HG03135 (cell line): Measurements from ENCODE around the gene FAM228B.
A peak's percentile ranks its signal among the peaks of the same experiment; 100 is the strongest.
"Not testable (repeated sequence)": the region's sequence is repeated elsewhere in the genome, so short reads cannot be mapped to it uniquely, and the experiment has no call there.

Source experiments
- ATAC-seq: cut with Tn5 transposase; IDR thresholded peaks from one replicate; pipeline ENCODE4 v1.9.1; 2021; ENCODE audit warnings: mild to moderate bottlenecking, moderate library complexity; ENCODE audit not compliant: unreplicated experiment

The FAM228B gene

DNA sequence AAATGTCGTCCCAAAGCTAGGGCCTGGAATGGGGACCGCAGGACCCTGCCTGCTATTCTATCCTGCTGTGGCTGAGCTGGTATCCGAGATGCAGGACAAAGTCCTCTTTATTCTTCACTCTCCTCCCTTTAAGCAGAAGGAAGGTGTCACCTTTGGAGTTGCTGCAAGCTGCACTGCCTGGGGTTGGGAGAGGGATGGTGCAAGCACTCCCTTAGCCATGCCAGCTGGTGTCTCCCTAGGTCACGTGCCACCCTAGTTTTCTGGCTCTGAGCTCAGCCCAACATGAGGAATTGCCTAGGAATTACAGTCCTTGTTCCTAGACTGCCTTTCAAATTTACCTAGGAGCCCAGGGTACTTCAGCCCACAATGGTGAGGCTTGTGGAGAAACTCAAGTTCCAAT, 30.2 kb downstream of the FAM228B start:
- no peak for ATAC-seq

DNA sequence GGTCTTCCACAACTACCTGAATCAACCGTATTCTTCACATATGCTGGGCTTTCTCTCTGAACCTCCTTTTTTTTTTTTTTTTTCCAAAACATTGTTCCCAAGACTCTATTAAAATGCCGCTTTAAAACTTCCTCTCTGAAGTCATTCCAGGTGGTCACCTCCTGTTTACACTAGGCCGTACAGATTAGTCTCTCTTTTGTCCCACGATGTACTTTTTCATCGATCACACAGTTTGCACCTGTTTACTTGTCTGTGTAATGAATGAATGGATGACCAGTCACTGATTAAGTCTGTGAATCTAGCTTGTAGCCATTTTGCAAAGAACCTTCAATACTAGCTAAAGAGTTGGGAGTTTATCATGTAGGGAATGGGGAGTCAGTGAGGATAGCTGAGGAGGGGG, 34.9 kb downstream of the FAM228B start:
- ATAC-seq, result no peak

DNA sequence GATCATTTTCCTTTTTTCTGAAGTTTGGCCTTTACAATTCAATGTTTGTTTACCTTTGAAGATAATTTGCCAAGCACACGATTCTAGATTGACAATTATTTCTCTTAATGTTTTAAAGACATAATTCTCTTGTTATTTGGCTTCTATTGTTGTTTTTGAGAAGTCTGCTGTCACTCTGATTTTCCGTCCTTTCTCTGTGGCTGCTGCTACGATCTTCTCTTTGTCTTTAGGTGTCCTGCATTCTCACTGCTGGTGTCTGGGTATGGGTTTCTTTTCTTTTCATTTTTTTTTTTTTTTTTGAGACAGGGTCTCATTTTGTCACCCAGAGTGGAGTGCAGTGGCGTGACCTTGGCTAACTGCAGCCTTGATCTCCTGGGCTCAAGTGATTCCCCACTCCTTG, 36.4 kb downstream of the FAM228B start:
- no peak for ATAC-seq

DNA sequence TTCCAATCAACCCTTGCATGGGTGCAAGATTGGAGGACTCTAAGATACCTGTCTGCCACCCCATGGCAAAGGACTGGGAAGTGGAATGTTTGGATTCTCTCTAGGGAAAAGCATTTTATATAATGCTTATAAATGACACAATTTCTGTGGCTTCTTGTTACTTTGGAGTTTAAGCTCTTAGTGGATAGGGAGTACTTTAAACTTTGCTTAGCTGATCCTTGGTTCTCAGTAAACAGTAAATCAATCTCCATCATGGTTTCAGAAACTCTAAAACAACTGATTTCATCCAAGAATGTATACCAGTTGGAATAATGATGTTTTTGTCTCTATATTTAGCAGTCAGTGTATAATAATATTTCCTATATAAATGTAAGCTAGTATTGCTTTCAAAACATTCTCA, 37.5 kb downstream of the FAM228B start:
- ATAC-seq, result no peak

DNA sequence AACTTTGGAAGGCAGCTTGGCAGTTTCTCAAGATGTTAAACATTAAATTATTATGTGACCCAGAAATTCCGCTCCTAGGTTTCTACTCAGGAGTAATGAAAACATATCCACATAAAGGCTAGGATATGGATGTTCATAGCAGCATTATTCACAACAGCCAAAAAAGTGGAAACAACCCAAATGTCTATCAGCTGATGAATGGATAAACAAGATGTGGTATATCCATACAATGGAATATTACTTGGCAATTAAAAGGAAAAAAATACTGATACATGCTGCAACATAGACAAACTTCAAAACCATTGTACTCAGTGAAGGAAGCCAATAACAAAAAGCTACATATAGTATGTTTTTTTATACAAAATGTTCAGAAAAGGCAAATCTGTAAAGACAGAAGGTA, 39.2 kb downstream of the FAM228B start:
- ATAC-seq, result no peak

DNA sequence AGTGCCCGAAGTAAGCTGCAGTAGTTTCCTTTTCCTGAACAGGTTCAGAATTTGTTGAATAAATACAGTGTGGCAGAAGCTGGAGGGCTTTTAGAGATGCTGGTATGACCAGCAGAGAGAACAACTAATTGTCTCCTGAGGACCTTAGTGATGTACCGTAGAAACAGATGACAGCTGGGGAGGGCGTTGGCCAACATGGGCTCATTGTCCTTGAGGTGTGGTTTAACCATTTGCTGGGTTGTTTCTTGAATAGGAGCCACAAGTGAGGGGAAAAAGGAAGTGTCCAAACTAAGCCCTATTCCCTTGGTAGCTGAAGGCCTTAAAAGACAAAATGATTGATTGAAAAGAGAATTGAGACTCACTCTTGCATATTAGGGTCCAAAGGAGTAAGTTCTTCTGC, 39.9 kb downstream of the FAM228B start:
- ATAC-seq, result no peak

DNA sequence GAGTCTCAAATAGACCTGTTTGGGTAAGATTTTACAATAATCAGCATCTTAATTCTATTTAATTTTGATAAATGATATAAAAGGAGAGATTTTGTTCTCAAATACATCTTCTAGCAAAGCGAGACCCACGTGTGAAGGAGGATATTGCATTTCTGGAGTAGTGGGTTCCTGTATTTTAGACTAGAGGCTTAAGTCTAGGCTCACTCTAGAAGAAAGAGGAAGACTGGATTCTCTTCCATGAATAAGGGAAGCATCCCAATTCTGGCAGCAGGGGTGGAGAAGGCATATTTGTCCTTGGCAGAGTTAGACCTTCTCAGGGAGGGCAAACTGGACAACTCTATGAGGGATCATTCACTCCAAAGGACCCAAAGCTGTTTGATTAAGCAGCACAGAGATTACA, 40.3 kb downstream of the FAM228B start:
- no peak for ATAC-seq

DNA sequence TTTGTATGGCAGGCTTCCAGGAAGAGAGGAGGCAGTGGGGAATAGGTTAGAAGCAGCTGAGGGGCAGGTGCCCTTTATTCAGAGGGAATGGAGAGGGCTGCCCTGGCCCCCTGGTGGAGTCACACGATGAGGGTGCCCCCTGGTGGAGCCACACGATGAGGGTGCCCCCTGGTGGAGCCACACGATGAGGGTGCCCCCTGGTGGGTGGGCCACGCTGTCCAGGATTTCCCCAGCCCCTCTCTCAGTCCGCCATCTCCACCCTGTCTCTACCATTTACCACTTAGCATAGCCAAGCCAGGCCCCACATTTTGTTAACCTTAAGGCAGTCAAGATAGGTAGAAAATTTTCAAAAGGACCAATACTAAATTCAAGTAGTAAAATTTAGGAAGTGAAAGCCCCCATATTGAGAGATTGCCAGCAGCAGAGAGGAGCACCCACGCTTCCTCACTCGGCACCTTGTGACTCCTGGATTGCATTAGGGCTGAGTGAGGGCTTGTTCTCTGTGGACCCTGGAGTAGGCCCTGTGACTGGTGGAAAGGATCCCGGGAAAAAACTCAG, 41.2 kb downstream of the FAM228B start:
- peak; percentile 75 for ATAC-seq

DNA sequence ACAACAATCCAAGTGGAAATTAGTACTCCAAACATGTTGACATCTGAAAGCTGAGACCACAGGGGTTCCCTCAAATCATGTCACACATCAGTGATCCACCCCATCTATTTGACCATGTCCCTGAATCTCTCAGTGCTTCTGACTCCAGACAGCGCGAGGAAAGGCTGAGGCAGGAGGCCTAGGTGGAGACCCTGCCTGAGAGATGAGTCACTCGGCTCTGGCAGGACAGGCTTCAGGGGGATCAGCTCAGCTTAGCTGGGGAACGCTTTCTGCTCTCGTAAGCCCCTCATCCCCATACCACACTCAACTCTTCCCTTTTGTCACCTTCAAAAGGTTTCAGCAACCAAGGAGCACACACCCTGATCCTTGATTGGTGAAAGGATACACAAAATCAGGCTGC, 45.8 kb downstream of the FAM228B start:
- ATAC-seq, result no peak

DNA sequence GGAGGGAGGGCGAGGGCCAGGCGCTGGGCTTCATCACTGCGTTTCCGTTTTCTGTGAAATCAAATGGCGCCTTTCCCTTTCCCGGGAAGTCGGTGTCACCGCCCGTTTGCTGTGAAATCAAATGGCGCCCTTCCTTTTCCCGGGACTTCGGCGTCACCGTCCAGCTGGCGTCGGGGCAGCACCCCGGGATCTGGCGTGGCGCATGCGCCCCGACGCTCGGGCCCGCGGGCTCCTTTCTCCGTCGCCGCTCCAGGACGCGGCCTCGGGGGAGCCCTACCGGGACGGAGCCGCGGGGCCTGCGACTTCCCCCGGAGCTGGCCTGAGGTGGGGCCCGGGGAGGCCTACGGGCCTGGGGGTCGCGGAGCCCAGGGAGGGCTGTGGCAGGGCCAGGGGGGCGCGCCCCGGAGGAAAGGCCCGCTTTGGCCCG, 51.6 kb downstream of the FAM228B start, which contains the start of gene FAM228A:
TSS of gene FAM228A (plus strand) at position 203 of the 427 bp plus-strand sequence. CDS start 428 bp downstream, outside the sequence.
- ATAC-seq, result no peak

DNA sequence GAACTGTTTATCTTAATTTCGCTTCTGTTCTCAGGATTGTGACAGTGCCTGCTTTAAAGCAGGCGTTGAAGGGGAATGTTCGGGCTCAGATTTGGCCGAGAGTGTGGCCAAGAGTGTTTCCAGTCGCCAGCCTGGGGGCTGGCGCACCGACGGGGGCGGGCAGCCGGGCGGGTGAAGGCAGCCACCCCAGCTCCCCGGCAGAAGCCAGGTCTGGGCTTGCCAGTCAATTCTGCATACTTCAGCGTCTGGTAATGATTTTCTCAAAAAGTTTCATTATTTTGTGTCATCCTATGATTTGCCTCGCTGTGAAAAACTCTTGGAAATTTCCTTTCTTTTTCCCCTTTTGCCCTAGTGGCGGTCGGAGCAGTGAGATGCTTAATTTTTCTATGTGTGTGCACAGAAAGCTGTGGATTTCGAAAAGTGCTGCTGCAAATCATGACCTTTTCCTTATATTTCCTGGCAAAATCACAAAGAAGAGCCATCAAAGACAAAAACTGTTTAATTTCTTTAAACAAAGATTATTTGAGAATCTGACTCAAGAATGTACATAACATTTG, 52.4 kb downstream of the FAM228B start:
- no peak for ATAC-seq

DNA sequence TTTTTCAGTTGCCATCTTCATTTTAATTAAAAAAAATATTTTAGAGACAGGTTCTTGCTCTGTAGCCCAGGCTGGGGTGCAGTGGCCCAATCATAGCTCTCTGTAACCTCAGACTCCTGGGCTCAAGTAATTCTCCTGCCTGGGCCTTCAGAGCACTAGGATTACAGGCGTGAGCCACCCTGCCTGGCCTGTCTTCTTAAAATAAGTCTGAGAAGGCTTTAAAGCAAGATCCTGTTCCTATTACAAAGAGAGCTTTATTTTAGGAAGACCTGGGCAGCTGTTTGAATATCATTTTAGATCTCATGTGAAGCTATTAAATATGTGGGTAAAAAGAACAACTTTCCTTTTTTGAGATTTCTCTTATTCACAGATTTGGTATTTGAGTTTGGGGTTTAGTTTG, 53.1 kb downstream of the FAM228B start:
- no peak for ATAC-seq

DNA sequence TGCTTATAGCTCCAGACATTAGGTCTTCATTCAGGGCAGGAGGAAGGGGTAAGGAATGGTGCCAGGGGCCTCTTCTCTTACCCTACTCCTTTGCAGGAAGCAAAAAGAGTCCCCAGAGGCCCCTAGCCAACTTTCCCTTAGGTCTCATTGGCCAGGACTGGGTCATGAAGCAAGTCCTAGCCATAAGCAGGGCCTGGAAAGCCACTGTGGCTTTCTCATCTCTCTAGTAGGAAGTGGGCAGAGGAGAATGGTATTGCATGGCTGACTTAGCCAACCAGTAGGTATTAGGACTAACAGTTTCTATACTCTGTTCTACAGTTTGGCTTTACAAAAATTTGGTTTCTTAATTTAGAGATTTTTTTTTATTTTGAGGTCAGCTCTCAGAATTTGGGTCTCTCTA, 56.4 kb downstream of the FAM228B start:
- no peak for ATAC-seq

DNA sequence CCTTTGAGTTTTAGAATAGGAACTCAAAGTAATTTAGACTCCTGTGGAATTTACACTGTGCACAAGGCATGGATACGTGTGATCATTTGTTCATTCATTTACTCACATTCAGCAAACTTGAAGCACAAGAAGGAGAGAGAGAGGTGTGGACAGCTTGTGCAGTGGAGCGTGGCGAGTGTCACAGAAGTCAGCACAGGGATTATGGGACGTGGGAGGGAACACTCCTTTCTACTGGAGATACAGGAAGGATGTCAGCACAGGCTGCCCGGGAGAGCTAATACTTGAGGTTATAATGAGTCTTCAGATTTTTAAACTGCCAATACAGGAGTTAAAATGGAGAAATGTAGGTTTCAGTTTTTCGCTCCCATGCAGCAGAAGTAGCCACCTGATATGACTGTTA, 58.6 kb downstream of the FAM228B start:
- no peak for ATAC-seq

DNA sequence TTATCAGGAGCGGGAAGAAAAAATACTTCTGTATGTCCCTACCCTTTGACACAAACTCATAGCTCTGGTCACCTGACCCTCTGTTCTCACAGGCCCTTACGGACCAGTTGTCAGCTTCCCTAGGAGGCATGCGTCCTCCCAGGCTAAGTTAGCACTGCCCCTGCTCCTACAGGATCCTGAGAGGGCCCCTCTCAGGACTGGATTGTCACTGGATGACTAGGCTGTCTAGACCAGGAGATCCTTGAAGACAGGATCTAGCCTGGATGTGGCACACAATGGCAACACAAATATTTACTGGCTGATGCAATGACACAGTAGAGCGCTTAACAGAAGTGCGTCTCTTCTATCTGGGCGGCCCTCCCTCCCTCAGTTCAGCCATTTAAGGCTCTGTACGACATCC, 59.2 kb downstream of the FAM228B start:
- ATAC-seq, result no peak

DNA sequence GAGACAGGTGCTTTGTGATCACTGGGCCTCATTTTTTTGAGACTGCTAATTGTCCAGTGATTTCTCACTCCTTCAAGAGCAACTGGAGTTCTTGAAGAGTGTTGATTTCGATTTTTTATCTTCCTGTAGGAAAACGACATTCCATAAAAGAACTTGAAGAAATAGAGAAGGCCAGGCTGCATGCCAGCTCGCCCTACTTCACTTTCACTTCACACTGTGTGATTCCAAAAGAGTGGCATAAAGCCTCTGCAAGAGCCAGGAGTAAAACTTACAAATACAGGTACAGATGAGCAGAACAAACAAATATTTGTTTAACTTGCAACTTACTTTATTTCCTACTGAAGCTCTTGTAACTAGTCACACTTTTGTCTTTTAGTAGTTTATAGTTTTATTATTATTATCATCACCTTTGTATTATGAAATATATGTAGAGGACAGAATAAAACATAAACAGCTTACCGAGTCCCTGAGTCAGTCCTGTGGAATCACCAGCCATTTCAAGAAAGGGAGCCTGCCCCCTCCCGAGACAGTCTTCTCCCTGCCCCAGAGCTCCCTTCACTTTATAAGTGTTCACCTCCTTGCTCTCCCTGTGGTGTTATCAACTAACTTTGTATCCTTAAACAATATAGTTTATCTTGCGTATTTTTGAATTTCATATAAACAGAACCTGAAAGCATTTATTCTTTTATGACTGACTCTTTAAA, 60.2 kb downstream of the FAM228B start:
- ATAC-seq, result no peak

DNA sequence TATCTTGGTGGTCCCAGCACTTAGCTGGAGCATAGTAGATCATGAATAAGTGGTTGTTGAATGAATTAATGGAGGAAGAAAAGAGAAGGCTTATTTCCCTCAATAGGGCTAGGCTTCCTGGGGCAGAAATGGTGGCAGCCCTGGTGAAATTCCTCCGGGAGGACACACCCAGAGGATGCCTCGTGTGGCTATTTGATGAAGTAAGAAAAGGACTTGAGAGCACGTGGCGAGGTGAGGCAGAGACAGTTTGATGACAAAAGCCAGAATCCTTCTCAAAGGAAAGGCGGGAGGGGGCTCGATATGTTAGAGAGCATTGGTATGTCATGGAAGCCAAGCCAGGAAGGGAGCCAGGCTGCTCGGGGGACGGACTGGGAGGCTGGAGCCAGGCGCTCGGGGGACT, 66.3 kb downstream of the FAM228B start:
- ATAC-seq, result no peak

DNA sequence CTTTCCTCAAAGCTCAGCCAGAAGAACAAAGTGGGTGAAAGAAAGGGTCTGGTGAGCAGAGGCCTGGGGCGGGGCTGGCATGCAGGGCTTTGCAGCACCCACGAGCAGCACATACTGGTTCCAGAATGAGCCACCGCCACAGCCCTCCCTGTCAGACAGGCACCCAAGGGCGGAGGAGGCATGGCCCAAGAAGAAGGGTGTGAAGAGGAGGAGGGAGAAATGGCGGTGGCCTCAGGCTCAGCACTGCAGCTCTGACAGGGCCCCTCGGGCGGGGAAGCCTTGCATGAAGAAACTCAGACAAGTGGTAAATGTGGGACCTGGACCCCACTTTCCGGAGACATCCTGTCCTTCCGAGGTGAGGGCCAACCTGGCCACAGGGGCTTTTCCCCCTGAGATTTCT, 67.2 kb downstream of the FAM228B start:
- ATAC-seq, result no peak

DNA sequence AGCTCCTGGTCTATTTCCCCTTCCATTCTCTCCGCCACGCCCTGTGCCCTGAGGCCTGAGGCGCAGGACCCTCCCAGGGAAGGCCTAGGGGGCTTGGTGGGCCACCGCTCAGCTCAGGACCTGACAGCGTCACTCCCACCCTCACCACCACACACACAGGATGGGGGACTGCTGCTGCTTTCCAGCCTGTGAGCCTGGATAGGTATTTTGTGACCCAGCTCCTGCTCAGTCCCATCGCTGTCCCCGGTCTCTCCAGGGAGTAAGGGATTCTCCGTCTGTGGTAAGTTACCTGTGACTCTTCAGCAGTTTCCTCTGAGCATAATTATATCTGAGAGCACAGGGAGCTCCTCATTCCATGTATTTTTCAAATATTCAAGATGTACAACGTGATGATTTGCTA, 67.9 kb downstream of the FAM228B start:
- no peak for ATAC-seq

DNA sequence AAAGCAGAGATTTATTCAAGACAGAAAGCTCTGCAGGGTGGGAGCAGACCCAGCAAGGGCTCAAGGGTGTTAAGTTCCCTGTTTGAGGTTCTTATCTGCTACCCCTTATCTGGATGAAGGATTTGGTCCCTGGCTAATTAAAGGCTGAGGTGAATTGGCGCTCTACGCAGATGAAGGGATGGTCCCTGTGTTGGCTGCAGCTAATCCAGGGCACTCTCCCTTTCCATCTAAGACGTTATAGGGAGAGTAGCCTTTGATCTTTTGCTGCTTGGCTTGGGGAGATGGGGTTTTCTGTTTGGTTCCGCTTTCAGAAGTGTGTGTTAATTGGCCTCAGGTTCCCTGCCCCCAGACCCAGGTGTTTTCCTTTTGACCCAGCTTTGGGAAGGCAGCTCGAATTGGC, 68.6 kb downstream of the FAM228B start:
- no peak for ATAC-seq

DNA sequence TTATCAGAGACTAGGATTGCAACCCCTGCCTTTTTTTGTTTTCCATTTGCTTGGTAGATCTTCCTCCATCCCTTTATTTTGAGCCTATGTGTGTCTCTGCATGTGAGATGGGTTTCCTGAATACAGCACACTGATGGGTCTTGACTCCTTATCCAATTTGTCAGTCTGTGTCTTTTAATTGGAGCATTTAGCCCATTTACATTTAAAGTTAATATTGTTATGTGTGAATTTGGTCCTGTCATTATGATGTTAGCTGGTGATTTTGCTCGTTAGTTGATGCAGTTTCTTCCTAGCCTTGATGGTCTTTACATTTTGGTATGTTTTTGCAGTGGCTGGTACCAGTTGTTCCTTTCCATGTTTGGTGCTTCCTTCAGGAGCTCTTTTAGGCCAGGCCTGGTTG, 73.9 kb downstream of the FAM228B start:
- ATAC-seq, result not testable (repeated sequence)

DNA sequence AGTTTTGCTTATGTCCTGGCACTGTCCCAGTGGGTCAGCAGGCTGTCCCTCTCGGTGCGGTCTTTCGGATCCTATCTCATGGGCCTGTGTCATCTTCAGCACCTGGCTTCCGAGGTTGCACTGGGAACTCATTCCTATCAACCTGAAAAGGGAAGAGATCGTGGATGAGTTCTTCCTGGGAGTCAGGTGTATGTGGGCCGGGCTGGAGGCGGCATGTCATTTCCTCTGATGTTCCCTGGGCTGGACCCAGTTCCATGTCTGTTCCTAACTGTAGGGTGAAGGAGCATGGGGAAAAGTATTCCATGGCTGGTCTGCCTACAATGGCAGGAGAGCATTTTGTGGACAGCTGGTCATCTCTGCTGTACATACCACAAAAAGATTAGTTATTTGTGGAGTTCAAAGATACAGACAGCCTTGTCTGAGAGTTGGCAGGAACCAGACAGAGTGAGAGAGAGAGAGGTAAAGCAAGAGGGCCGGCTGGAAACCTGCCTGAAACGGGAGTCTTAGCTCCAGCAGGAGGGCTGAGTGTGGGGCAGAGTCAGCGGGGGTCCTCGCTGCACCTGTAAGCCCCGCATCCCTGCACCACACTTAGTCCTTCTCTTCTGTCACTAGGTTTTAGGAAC, 76.8 kb downstream of the FAM228B start:
- ATAC-seq, result no peak
